ENCODE results near the gene UTP20.

The UTP20 gene

DNA sequence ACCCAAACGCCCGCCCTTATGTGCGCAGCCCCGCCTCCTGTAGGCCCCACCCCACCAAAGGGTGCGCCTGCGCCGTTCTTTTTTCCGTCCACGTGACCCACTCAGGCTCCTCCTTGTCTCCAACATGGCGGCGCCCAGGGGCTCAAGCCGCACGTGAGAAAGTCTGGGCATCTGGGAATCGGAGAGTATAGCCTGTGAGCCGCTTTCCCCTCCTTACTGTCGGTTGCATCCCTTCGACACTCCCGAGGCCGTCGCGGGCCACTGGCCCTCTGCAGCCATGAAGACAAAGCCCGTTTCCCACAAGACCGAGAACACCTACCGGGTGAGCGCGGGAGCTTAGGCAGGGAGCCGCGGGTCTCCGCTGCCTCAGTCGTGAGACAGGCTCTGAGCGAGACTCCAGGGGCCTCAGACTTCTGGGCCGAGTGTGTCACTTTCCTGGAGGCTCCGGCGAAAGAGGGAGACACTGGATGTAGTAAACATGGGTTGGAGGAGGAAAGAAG lies at the start of gene UTP20:
TSS of gene UTP20 (plus strand) at position 100 of the 500 bp plus-strand sequence. CDS start at position 278, 178 bp downstream.
- DNase-seq (ENCODE audit: low read depth, low spot score) = peak; percentile 94

DNA sequence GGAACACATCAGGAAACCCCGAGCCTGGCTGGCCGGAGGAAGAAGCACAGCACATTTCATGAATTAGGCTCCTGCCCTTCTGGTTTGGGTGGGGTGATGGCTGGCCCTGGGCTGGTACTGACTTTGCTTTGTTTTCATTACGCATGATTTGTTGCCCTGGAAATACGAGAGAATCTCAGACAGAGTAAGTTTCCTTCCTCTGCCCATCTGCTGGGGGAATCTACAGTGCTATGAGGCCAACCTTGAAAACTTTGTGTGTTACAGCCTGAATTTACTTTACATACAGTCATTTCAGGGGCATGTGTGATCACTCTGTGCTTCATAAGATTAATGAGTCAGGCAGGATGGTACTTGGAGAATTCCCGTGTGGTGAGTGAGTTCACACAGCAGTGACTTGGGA lies 49.4 kb upstream of the UTP20 start:
- DNase-seq (ENCODE audit: low read depth, low spot score) = no peak

DNA sequence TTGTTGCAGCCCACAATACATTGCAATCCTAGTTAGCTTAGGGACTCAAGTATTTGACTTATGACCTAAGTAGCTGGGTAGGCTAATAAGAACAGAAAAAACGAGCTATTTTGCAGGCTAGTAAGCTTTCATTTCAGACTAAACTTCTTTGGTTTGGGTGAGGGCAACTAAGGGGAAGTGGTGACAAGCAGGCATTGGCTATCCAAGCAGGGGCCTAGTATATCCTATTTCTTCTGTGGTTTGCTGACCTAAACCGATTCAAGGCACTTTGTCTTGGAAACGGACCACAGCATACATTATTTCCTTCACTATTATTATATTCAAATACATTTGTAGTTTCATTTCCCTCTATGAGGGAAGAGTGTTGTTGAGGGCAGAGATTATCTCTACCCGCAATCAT lies 48.3 kb upstream of the UTP20 start:
- no peak for DNase-seq (ENCODE audit: low read depth, low spot score)

DNA sequence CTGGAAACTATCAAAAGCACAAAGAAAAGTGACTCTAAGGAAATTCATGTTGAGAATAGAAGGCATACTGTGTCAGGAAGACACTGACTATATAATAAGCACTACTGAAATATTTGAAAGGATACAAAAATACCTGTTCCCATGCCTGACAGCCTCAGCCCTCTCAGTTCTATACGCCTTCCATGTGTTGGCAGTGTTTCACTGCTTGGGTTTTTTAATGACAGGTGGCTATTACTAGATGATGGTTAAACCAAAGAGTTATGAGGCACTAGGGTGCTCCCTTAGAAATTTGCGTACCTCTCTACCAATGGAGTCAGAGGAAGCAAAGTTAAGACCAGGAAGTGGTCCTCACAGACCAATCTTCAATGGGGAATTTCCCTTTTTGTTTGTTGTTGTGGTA lies 44.2 kb upstream of the UTP20 start:
- DNase-seq (ENCODE audit: low read depth, low spot score) = no peak

DNA sequence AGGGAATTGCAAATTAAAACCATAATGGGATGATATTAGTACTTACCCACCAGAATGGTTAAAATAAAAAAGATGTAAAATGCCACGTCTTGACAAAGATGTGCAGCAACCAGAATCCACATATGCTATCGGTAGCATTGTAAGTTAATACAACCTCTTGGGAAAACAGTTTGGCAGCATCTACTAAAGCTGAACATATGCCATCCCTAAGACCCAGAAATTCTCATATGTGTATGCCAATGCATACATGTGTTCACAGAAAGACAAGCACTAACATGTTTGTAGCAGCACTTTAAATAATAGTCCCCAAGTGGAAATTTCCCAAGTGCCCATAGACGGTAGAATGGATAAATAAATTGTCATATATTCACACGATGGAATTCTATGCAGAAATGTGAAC lies 41.6 kb upstream of the UTP20 start:
- no peak for DNase-seq (ENCODE audit: low read depth, low spot score)

DNA sequence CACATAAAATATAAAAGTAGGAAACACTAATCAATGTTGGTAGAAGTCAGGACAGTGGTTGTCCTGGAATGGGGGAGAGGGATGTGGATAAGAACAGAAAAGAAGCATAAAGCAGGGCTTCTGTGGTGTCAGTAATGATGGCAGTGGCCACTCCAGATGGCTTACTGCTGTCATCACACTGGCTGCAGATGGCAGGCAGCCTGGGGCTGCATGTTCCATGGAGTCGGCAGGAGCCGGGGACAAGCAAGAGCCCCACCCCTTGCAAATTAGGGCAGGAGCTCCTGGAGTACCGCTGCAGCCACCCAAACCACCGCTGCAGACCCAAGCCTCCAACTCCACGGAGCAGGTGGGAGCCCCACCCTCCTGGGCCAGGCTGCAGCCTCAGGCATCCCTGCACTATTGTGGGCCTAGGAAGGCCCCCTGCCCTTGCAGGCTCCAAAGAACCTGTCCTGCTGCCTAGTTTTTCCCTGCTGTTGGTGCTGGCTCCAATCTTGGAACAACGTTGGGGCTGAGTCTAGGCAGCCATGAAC lies 41.0 kb upstream of the UTP20 start:
- DNase-seq (ENCODE audit: low read depth, low spot score) = peak; percentile 4

DNA sequence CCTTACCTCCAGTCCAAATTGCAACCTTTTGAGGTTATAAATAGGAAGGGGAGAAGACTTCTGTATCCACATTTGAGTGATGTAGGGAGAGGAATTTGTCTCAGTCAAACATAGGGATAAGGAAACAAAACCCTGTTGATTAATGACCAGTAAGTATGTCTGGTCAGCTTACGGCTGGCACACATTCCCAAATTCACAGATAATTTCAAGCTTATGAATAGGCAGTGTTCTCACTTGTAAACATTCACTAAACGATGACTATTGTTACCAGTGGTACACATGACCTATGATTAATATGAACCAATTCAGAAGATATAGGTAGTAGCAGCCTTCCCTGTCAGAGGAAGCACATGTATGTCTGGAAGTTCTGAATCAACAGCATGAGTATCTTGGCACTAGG lies 36.8 kb upstream of the UTP20 start:
- DNase-seq (ENCODE audit: low read depth, low spot score) = no peak

DNA sequence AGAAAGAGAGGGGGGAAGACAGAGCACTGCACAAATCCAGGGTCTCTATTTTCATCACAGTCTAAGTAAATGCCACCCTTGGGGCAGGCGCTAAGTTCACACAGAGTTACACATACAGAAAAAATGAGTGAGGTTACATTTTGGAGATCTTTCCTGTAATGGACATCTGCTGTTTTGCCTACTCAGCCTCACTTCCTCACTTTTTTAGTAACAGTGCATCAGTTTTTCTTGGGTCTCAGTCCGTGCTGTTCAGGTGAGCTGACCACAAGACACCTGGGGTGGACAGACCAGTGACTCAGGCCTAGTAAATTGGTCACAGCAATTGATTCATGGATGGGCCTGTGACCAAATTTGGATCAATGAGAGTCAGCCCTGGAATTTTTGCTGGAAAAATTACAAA lies 36.3 kb upstream of the UTP20 start:
- DNase-seq (ENCODE audit: low read depth, low spot score) = no peak

DNA sequence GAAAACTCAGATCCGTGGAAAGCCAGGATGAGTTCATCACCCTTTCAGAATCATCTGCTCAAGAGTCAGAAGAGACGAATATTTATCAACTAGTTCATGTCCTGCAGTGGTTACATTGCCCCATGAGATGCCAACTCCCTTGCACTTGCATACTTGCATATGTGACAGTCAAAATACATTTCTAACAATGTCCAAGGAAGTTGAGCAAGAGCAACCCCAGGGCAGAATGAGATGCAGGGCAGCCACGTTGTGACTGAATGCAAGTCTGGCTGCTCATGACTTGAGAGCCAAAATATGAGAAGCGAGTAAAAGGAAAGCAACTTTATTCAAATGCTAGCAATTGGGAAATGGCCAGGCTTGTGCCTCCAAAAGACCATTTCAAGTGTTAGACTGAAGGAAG lies 23.6 kb upstream of the UTP20 start:
- DNase-seq (ENCODE audit: low read depth, low spot score) = no peak

DNA sequence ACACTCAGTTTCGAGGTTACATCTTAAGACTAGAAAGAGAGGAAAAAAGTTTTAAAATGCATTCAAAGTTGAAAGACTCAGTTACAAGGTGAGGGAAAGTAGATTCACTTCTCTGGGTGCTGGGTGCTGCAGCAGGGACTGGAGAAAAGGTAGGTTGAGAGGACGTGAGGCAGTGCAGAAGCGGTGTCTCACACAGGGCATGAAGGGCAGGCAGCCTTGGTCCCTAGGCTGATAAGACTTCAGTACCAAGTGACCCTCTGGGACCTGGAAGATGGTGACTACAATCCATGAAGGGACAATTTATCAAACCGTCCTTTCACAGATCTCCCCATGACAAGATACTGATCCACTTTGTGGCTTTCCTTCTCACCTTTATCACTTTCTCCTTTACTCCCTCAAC lies 22.5 kb upstream of the UTP20 start:
- DNase-seq (ENCODE audit: low read depth, low spot score) = no peak

DNA sequence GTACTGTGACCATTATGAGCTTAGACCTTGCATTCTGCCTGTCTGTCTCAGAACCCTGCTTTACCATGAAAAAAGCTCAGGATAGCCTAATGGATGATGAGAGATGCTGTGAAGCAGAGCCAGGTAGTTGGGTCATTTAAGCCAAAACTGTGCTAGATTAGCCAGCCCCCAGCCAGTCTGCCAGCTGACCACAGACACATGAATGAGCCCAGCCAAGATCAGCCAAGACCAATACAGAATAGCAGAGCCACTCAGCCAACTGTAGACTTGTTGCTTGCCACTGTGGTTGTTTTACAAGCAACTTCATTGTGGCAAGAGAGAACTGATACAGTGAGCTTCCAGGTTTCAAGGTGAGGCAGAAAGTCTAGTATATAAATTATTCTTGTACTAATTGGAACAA lies 12.8 kb upstream of the UTP20 start:
- DNase-seq (ENCODE audit: low read depth, low spot score) = no peak

DNA sequence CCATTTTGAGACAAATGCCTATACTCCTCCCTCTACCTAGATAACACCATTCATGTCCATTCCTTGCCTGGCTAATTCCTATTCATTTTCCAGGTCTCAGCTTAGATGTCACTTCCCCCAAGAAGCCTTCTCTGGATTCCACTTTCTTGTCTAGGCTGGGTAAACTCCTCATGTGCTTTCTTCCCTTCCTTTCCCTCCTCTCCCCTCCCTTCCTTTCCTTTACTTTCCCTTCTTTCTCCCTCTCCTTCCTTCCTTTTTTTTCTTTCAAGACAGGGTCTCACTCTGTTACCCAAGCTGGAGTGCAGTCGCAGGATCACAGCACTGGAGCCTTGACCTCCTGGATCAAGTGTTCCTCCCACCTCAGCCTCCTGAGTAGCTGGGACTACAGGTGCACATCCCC lies 3.5 kb upstream of the UTP20 start:
- DNase-seq (ENCODE audit: low read depth, low spot score) = no peak

DNA sequence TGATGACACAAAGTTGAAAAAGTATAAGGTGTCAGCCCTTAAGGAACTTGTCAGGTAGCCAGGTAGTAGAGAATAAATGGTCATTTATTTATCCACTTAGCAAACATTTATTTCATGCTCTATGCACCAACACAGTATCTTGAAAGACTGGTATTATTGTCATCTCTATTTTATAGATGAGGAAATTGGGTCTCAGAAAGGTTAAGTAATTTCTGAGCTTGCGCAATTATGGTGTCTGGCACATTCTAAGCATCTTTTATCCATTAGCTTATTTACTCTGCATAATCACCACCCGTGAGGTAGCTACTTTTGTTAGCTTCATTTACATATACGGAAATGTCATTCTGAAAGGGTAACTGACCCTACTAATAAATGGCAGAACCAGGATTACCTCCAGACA lies 2.5 kb upstream of the UTP20 start:
- no peak for DNase-seq (ENCODE audit: low read depth, low spot score)

DNA sequence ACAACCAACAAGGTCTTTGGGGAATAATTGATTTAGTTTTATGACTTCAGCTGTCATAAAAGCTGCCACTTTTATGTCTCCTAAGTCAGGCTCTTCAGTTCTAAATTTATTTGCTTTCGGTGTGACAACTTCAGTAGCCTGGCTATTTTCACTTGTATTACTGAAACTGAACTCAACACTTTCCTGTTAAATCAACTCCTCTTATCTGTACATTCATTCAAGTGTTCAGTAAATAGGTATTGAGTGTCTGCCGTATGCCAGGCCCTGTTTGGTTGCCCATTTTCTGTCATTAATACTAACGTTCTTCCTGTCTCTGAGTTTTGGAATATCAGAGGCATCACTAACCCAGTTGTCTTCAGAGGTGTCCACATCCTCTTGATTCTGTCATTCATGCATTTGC lies 7.5 kb downstream of the UTP20 start:
- no peak for DNase-seq (ENCODE audit: low read depth, low spot score)

DNA sequence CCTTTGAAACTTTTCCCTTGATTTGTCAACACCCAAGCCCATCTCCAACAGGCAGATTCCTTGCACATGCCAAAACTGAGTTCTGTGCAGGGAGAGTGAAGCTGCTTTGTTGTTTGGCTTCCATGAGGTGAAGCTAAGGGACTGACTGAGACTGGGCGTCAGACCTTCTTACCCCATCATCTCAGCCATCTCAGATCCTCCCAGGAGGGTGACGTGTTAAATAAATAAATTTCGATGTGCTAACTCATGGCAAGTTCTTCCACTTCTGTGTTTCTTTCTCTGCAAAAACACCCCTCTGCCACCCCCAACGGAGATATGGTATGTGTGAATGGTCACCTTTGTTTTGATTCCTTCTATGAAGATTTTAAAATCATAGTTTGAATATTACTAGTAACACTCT lies 17.8 kb downstream of the UTP20 start:
- no peak for DNase-seq (ENCODE audit: low read depth, low spot score)

DNA sequence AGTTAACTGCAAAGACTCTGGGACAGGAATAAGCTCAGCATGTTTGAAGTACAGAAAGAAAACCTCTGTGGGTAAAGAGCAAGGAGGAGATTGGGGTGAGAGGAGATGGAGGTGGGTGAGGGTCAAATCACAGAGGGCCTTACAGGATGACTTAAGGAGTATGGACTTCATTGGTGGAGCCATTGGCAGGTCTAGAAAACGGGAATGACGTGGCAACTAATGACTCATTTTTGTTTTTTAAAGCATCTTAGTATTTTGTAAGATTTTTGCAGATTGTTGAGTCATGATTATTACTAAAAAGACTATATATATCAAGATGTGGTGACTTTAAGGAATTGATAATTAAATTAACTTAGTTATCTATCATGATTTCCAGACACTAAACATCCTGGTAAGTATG lies 18.5 kb downstream of the UTP20 start:
- DNase-seq (ENCODE audit: low read depth, low spot score) = no peak

DNA sequence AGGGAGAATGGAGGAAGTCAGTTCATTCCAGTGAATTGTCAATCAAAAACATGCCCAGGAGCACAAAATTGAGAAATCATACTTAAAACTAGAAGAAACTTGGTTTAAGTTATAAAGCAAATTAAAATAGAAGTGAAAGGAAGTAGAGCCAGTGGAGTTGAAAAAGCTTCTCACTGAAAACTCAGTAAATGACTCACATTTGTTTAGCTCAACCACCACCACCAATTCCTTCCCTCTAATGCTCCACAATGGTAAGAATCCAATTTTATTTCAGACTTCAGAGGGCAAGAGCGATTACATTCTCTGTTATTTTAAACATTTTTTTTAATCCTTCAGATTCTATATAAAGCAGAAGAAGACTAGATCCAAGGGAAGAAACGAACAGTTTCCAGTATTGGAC lies 19.4 kb downstream of the UTP20 start:
- no peak for DNase-seq (ENCODE audit: low read depth, low spot score)

DNA sequence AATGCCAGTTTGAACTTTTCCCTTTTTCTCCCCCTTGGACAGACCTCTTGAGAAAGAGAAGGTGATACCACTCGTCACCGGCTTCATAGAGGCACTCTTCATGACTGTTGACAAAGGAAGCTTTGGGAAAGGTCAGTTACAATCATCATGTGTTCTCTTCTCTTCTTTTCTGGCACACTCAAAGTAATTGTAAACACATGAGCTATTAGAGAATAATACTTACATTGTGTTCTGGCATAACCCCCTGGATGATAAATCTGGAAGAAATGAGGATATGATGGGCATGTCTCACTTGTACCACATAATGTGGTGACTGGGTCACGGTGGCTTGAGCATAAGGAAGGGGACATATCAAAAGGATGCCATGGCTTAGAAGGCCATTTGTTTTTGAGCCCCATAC lies 20.0 kb downstream of the UTP20 start:
- no peak for DNase-seq (ENCODE audit: low read depth, low spot score)

DNA sequence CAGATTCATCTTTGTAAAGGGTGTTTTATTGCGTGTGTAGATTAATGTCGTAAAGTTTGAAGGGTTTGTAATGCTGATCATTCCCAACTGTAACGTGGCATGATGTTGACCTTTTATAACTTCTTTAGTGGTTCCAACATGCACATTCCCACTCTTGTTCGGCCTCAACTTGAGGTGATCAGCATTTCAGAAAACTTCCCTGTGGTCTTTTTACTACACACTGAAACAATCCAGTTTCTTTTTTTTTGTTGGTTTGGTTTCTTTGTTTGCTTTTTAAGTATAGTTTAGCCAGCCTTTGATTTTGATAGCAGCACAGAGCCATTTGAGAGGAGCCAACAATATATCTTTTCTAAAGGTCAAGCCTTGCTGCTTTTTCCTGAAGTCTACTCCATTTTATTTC lies 22.8 kb downstream of the UTP20 start:
- DNase-seq (ENCODE audit: low read depth, low spot score) = no peak

DNA sequence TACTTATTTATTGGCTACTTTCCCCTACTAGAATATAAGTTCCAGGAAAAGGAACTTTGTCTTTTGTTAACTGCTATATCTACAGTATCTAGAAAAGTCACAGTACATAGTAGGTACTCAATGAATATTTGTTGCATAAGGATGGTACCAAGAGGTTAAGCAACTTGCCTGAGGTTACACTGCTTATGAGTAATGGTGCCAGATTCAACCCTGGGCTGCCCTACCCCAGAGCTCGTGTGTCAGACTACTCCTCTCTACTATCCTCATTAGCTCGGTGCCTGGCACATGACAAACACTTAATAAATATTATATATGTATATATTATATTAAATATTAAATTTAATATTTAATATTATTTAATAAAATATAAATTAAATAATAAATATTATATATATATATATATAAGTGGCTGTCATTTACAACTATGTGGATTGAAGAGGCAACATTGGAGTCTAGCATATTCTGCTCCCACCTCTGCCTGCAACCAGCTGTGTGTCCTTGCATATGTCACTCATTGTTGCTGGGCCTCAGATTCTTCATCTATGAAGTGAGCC lies 25.4 kb downstream of the UTP20 start:
- no peak for DNase-seq (ENCODE audit: low read depth, low spot score)

DNA sequence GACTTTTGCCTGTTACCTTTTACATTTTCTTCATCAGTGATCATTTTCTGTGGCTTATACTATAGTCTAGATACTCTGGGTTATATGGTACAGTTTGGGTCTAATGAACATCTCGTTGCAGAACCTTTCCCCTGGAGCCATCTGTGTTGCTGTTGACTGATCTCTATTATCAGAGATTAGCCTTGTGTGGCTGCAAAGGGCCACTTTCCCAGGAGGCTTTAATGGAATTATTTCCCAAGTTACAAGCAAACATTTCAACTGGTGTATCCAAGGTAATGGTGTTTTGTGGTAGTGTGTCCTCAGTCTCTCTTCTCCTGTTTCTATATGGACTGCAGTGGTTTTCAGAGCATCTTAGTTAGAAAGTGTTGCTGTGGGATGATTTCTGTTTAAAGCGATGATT lies 25.9 kb downstream of the UTP20 start:
- no peak for DNase-seq (ENCODE audit: low read depth, low spot score)

DNA sequence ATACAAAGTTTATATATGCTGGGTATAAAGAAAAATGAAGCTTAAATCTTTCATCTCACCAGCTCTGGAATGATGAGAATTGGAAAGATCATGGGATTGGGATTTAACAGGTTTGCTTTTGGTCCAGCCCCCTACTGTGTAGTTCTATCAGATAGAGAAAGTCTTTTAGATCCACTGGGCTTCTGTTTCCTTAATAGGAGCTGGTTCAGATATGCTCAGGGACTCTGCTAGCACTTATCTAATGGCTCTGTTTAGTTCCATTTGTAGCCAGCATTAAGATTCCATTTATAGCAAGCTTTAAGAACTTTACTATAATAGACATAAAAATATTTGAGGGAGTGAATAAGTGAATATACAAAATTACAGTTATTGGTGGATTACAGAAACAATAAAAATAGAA lies 42.6 kb downstream of the UTP20 start:
- DNase-seq (ENCODE audit: low read depth, low spot score) = no peak

DNA sequence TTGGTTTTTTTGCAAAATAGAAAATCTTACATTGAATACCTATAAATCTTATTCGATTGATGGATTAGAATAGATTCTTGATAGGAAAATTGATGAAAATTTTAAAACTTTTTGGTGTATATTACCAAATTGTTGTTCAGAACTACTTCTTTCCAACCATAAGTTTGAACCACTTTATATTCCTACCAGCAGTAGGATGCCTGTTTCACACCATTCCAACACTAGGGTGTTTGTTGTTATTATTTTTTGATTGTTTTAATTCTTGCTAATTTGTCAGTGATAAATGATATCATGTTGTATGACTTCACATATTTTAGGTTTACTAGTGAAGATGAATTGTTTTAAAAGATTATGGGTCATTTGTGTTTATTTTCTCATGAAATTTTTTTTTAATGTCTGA lies 43.4 kb downstream of the UTP20 start:
- no peak for DNase-seq (ENCODE audit: low read depth, low spot score)

DNA sequence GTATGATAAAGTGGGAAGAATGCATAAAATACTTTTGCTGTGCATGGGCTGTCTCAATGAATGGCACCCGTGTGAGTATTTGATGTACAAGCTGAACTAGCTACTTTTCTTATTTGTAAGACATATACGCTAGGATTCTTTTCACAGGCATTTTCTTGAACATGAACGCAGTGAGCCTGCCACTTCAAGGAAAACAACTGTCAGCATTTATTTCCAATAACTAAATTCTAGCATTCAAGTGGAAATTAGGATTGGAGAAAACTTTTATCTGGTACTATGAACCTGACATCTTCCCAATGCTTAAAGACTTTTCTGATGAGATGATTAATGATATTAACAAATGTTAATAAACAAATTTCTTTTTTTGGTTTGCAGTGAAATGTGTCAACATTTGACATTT lies 45.7 kb downstream of the UTP20 start:
- no peak for DNase-seq (ENCODE audit: low read depth, low spot score)

Data from ELF-1 (cell line).